Thyroid gland (tissue), 4 donors: ENCODE data around the gene MRPL51. TPM values are rescaled to one million over a fixed set of nuclear protein-coding genes. Genes with fewer than 3 reads are reported as not detected.

Source experiments
- DNase-seq, 2 donors: peaks; one replicate each; pipeline ENCODE4 v3.0.0-alpha.2; 2019
- H3K27ac ChIP-seq, 3 donors: fragments of 200-600 bp; sonication (generic); 1 replicate in 2 of 3; 2 replicates in 1 of 3; pipeline ENCODE4 v1.5.1; 2016 to 2019; ENCODE audit warnings: mild to moderate bottlenecking in 1 of 3, moderate library complexity in 1 of 3
- H3K27me3 ChIP-seq: fragments of 200-600 bp; sonication (generic); one replicate; pipeline ENCODE4 v1.5.1; 2019
- H3K36me3 ChIP-seq, 2 donors: fragments of 200-600 bp; sonication (generic); one replicate each; pipeline ENCODE4 v1.5.1; 2016 to 2019
- H3K4me1 ChIP-seq, 2 donors: fragments of 200-600 bp; sonication (generic); one replicate each; pipeline ENCODE4 v1.5.1; 2017 to 2019
- H3K4me3 ChIP-seq, 3 donors: fragments of 200-600 bp; sonication (generic); replicated peaks in 1 of 3; 1 replicate in 2 of 3; 2 replicates in 1 of 3; pipeline ENCODE4 v1.5.1; 2016; ENCODE audit warnings: mild to moderate bottlenecking in 1 of 3
- H3K9me3 ChIP-seq: fragments of 200-600 bp; sonication (generic); one replicate; pipeline ENCODE4 v1.5.1; 2017
- CTCF ChIP-seq, 6 experiments: fragments of 200-600 bp in 3 of 6; fragments of 450-650 bp in 3 of 6; sonication (generic) in 3 of 6; IDR thresholded peaks; one replicate each; pipeline ENCODE4 v1.5.1; 2016 to 2019; ENCODE audit warnings: antibody characterized with exemption in 6 of 6, mild to moderate bottlenecking in 2 of 6, inconsistent platforms in 1 of 6, moderate library complexity in 1 of 6
- POLR2A ChIP-seq, 2 donors: fragments of 450-650 bp; IDR thresholded peaks; one replicate each; pipeline ENCODE4 v1.6.1; 2017; ENCODE audit warnings: antibody characterized with exemption in 2 of 2, mild to moderate bottlenecking in 2 of 2, moderate library complexity in 1 of 2
- WGBS, 2 donors: methylation state at CpG; one replicate each; pipeline ENCODE4 v1.1.5; 2017; 5-methylcytosine and 5-hydroxymethylcytosine counted together
- intact Hi-C: fragments of 100-400 bp; cut with DNase I; formaldehyde crosslinking; loops from one replicate; pipeline ENCODE4 v1.15.1; 2023
- total RNA-seq, 4 donors: library from RNA; depleted of rRNA; stranded (reverse); fragments of >200 nt; gene quantifications; one replicate each; pipeline ENCODE4 v1.2.3, GENCODE V29; 2016

MRPL51 gene
- total RNA-seq, 4 donors from 2014 or later = 16.7 to 84.6 (median 46.9) TPM

DNA sequence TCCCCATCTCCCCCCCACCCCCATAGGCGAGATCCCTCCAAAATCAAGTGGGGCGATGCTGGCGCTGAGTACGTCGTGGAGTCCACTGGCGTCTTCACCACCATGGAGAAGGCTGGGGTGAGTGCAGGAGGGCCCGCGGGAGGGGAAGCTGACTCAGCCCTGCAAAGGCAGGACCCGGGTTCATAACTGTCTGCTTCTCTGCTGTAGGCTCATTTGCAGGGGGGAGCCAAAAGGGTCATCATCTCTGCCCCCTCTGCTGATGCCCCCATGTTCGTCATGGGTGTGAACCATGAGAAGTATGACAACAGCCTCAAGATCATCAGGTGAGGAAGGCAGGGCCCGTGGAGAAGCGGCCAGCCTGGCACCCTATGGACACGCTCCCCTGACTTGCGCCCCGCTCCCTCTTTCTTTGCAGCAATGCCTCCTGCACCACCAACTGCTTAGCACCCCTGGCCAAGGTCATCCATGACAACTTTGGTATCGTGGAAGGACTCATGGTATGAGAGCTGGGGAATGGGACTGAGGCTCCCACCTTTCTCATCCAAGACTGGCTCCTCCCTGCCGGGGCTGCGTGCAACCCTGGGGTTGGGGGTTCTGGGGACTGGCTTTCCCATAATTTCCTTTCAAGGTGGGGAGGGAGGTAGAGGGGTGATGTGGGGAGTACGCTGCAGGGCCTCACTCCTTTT is 44.0 kb upstream of the MRPL51 start:
- Histone ChIP-seq H3K27me3 (no peaks in the 10 kb centered on the region), H3K36me3 (peaks cover 24 to 30% of the 10 kb centered on the region in 2 donors), H3K4me3 (no peak overlapping the region), H3K9me3 (no peaks in the 10 kb centered on the region), H3K4me1 (peaks cover 39 to 53% of the 10 kb centered on the region in 2 donors), H3K27ac (peak overlapping the region in 1 of 3 donors; percentile 60)
- no peak for DNase-seq
- no peak for TF ChIP-seq CTCF (IDR thresholded peaks at IDR 0.05)
- TF ChIP-seq POLR2A (IDR thresholded peaks at IDR 0.05) = no peak
- 71 to 83% methylated on average over 17 to 19 of the region's 19 CpGs for WGBS, 2 donors
- intact Hi-C loops = loop anchor here (2.0 to 10.0 kb wide), 5 partner anchors 44 to 312 kb away; partner anchors contain the start of gene MRPL51

DNA sequence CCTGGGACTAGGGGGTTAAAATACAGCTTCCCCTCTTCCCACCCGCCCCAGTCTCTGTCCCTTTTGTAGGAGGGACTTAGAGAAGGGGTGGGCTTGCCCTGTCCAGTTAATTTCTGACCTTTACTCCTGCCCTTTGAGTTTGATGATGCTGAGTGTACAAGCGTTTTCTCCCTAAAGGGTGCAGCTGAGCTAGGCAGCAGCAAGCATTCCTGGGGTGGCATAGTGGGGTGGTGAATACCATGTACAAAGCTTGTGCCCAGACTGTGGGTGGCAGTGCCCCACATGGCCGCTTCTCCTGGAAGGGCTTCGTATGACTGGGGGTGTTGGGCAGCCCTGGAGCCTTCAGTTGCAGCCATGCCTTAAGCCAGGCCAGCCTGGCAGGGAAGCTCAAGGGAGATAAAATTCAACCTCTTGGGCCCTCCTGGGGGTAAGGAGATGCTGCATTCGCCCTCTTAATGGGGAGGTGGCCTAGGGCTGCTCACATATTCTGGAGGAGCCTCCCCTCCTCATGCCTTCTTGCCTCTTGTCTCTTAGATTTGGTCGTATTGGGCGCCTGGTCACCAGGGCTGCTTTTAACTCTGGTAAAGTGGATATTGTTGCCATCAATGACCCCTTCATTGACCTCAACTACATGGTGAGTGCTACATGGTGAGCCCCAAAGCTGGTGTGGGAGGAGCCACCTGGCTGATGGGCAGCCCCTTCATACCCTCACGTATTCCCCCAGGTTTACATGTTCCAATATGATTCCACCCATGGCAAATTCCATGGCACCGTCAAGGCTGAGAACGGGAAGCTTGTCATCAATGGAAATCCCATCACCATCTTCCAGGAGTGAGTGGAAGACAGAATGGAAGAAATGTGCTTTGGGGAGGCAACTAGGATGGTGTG is 43.1 kb upstream of the MRPL51 start:
- peak overlapping the region; percentile 66 to 90 (median 87) for H3K4me3 ChIP-seq
- no peak for DNase-seq
- TF ChIP-seq POLR2A (IDR thresholded peaks at IDR 0.05) (no peak), CTCF (IDR thresholded peaks at IDR 0.05) (no peak)
- intact Hi-C loops = loop anchor here (2.0 to 10.0 kb wide), 5 partner anchors 43 to 311 kb away; partner anchors contain the start of gene MRPL51
- H3K36me3 ChIP-seq = peaks cover 24 to 30% of the 10 kb centered on the region in 2 donors
- peak overlapping the region; percentile 85 to 93 (median 90) for H3K27ac ChIP-seq
- H3K4me1 ChIP-seq = peaks cover 42 to 54% of the 10 kb centered on the region in 2 donors
- no peaks in the 10 kb centered on the region for H3K27me3 ChIP-seq
- WGBS, 2 donors = 60 to 77% methylated on average over 10 of the region's 10 CpGs
- no peaks in the 10 kb centered on the region for H3K9me3 ChIP-seq

GRCh38 chr12:6535697-6535946 is 42.6 kb upstream of the MRPL51 start:
- peaks cover 29 to 30% of the 10 kb centered on the region in 2 donors for H3K36me3 ChIP-seq
- 9 to 10% methylated on average over 2 to 6 of the region's 6 CpGs for WGBS, 2 donors
- TF ChIP-seq POLR2A (IDR thresholded peaks at IDR 0.05) (no peak), CTCF (IDR thresholded peaks at IDR 0.05) (no peak)
- H3K4me1 ChIP-seq = peaks cover 37 to 48% of the 10 kb centered on the region in 2 donors
- no peaks in the 10 kb centered on the region for H3K27me3 ChIP-seq
- DNase-seq = no peak
- H3K27ac ChIP-seq = peak overlapping the region; percentile 85 to 93 (median 90)
- H3K9me3 ChIP-seq = no peaks in the 10 kb centered on the region
- H3K4me3 ChIP-seq = peak overlapping the region; percentile 66 to 90 (median 87)
- intact Hi-C loops = loop anchor here (5.0 to 10.0 kb wide), 3 partner anchors 68 to 311 kb away; no protein-coding TSS in a partner anchor

DNA sequence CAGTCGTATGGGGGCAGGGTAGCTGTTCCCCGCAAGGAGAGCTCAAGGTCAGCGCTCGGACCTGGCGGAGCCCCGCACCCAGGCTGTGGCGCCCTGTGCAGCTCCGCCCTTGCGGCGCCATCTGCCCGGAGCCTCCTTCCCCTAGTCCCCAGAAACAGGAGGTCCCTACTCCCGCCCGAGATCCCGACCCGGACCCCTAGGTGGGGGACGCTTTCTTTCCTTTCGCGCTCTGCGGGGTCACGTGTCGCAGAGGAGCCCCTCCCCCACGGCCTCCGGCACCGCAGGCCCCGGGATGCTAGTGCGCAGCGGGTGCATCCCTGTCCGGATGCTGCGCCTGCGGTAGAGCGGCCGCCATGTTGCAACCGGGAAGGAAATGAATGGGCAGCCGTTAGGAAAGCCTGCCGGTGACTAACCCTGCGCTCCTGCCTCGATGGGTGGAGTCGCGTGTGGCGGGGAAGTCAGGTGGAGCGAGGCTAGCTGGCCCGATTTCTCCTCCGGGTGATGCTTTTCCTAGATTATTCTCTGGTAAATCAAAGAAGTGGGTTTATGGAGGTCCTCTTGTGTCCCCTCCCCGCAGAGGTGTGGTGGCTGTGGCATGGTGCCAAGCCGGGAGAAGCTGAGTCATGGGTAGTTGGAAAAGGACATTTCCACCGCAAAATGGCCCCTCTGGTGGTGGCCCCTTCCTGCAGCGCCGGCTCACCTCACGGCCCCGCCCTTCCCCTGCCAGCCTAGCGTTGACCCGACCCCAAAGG is 42.1 kb upstream of the MRPL51 start:
- peak overlapping the region; percentile 66 to 90 (median 87) for H3K4me3 ChIP-seq
- H3K27me3 ChIP-seq = no peaks in the 10 kb centered on the region
- intact Hi-C loops = loop anchor here (5.0 to 10.0 kb wide), 3 partner anchors 68 to 310 kb away; no protein-coding TSS in a partner anchor
- H3K27ac ChIP-seq = peak overlapping the region; percentile 85 to 93 (median 90)
- TF ChIP-seq CTCF (IDR thresholded peaks at IDR 0.05) (peak in 1 of 6 experiments; percentile 2), POLR2A (IDR thresholded peaks at IDR 0.05) (peak in 1 of 2 donors; percentile 29)
- H3K4me1 ChIP-seq = peaks cover 32 to 43% of the 10 kb centered on the region in 2 donors
- DNase-seq = peak; percentile 66 to 68
- 0% methylated on average over 11 to 42 of the region's 52 CpGs for WGBS, 2 donors
- H3K9me3 ChIP-seq = no peaks in the 10 kb centered on the region
- H3K36me3 ChIP-seq = peaks cover 30 to 31% of the 10 kb centered on the region in 2 donors
